Kidney tubule cell (primary cell): ENCODE results near the gene CAMK2D.
"Not testable (repeated sequence)": the region's sequence is repeated elsewhere in the genome, so short reads cannot be mapped to it uniquely, and the experiment has no call there.

ENCODE experiments used
- DNase-seq: peaks from one replicate; pipeline ENCODE4 v3.0.0-alpha.2; 2018; ENCODE audit warnings: low spot score

Gene CAMK2D

DNA sequence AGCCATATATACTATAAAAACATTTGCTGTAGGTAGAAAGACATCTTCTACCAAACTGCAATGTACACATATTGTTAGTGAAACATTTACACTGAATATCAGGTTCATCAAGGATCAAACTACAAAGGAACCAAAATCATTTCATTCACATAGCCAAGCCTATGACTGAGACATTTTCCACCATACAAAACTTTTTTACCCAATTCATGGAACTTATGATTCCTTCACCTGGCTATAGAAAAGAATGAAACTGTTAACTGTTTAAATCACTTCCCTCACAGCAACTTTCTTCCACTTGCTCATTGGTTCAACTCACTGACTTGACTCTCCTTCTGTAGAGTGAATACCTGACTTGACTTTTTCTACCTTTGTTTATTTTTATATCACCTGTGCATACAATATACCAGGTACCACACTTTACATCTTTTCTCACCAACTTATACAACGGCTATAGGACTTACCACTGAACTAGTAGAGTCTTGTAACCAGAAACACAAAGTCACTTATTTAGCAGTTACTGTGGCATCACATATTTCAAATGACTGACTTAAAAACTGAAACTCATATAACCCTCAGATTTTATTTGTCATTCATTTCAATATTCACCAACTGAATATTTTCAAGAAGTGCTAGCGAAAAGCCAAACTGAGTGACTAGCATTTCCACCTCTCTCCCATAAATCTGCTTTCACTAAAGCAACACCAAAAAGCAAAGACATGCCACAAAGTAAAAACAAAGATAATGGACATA is 30.9 kb downstream of the CAMK2D start:
- no peak for DNase-seq

DNA sequence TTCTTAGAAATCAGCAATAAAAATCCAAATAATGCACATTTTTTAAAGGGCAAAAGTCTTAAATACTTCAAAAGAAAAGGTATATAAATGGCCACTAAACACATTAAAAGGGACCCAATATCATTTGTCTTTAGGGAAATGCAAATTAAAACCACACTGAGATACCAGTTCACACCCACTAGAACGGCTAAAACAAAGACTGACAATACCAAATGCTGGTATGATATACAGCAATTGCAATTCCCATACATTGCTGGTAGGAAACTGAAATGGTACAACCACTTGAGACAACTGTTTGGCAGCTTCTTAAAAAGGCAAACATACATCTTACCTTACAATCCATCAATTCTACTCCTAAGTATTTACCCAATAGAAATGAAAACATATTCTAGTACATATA is 33.7 kb downstream of the CAMK2D start:
- DNase-seq: no peak

GRCh38 chr4:113725963-113726362 is 35.6 kb downstream of the CAMK2D start:
- no peak for DNase-seq

DNA sequence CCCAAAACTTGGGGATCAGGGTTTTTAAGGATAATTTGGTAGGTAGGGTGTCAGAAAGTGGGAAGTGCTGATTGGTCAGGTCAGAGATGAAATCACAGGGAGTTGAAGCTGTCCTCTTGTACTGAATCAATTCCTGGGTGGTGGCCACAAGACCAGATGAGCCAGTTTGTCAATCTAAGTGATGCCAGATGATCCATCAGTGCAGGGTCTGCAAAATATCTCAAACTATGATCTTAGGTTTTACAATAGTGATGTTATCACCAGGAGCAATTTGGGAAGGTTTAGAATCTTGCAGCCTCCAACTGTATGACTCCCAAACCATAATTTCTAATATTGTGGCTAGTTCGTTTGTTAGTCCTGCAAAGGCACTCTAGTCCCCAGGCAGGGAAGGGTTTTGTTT is 43.3 kb downstream of the CAMK2D start:
- no peak for DNase-seq

DNA sequence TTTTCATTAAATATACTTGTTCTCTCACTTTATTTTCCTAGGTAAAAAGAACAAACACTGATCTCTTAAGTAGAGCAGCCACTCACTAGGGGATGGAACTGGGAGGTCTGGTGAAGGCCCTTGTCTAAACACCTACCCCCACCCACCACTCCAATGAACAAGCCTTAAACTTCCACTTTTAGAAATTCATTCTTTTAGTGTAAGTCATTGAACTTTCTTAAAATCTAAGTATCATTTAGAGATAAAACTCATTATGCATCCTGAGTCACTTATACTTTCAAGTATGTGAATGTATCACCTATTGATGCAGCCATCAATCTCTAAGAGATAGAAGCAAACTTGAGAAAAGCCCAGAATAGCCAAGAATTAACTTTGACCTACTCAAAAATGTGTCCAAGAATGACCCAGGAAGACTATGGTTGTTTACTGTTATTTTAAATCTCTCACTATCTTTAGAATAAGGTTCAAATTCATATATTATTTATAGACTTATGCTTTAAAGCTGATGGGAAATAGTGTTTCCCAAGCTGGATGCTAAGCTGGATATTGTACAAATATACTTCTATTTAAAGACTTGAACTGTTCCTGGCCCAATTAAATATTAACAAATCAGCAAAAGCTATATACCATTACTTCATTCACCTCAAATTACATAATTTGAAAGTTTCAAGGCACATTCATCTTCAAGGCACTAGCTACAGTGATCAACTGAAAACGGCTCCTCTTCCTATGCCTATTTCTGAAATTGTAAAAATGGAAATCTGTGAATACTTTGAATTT is 49.5 kb downstream of the CAMK2D start:
- no peak for DNase-seq

GRCh38 chr4:113708250-113708649 is 53.3 kb downstream of the CAMK2D start:
- DNase-seq: no peak

GRCh38 chr4:113707048-113707447 is 54.5 kb downstream of the CAMK2D start:
- no peak for DNase-seq

DNA sequence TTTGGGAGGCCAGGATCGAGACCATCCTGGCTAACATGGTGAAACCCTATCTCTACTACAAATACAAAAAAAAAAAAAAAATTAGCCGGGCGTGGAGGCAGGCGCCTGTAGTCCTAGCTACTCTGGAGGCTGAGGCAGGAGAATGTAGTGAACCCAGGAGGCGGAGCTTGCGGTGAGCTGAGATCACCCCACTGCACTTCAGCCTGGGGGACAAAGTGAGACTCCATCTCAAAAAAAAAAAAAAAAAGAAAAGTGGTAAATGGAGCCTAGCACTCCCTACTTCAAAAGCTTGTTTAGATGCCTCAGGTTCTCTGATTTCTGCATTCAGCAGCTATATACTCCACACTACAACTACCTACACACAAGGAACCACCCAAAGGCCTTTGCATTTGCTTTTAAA is 56.4 kb downstream of the CAMK2D start:
- not testable (repeated sequence) for DNase-seq

GRCh38 chr4:113702596-113702995 is 58.9 kb downstream of the CAMK2D start:
- peak; percentile 63 for DNase-seq

GRCh38 chr4:113701169-113701568 is 60.4 kb downstream of the CAMK2D start:
- DNase-seq: no peak

DNA sequence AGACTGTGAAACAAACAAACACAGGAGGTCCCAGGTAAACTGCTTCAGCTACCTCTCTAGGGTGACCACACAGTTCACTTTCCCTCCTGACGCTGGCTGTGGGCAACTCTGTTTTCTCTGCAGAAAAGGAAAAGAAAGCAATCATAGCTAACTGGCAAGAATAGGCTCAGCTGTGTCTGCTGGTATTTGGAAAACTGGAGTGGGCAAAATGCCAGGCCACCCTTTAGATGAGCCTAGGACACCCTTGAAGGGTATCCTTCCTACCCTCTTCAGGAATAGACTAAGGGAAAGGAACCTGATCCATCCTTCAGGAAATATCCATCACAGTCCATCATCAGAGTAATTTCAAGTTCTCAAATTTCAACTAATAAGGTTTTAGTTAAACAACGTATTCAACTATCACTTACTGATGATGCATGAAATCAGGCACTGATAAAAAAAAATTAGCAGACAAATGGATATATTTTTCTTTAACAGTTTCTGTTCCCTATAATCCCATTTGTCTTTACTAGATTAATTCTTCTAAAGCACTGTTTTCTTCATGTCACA is 60.9 kb downstream of the CAMK2D start:
- no peak for DNase-seq

DNA sequence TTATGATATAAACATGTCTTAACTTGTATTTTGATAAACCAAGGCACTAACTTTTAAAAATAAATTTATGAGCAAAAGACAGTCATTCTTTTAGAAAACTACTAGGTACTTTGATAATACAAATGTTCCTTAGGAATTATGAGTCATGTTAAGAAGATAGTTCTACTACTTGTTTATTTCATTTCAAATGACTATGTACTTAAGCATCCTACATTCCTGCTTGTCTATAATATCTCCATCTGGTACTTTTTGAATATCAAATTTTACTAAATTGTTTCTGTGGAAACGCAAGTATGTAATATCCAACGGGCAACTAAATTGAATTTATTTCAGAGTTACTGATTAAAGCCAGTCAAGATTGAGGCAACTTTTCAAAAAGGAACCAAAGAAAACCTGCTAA is 61.8 kb downstream of the CAMK2D start:
- no peak for DNase-seq

DNA sequence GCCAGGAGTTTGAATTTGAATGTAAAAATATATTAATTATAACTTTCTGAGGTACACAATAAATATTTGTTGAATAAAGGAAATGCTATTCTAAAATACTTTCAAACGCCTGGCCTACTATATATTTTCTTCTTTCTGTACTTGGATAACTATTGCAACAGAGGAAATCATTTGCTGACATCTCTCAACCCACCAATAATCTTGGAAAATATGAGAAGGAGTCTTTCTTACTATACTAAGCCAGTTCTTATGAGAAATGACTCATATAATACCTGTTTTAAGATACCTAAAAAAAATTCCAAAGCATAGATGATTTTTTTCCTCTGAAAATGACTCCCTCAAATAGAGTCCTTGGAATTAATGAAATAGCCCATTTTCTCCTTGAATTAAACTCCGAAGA is 64.1 kb downstream of the CAMK2D start:
- no peak for DNase-seq

DNA sequence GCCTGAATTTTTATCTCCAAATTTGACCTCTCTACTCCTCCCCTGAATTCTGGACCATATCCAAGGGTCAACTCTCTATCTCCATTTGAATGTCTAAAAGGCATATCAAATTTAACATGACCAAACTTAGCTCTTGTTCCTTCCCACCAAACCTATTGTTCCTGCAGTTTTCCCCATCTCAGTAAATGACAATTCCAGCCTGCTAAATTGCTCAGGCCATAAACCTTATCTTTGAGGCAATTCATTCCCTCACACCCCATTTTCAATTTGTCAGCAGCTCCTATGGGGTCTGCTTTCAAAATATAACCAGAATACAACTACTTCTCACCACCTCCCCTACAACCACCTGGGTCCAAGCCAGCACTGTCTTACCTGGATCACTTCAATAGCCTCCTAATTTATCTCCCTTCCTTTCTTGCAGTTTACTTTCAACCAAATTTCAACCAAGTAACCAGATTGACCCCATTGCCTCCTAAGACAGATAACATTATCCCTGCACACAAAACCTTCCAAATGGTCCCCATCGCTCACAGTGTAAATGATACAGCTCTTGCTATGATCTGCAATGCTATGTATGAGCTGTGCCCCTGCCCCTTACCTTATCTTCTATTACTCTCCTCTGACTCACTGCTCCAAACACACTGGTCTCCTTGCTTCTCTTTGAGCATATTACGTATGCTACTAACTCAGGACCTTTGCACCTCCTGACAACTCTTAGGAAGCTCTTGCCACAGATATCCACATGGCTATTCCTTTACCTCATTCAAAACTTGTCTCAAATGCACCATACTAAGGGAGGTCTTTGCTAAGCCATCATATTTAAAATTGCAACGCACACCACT is 66.0 kb downstream of the CAMK2D start:
- no peak for DNase-seq

DNA sequence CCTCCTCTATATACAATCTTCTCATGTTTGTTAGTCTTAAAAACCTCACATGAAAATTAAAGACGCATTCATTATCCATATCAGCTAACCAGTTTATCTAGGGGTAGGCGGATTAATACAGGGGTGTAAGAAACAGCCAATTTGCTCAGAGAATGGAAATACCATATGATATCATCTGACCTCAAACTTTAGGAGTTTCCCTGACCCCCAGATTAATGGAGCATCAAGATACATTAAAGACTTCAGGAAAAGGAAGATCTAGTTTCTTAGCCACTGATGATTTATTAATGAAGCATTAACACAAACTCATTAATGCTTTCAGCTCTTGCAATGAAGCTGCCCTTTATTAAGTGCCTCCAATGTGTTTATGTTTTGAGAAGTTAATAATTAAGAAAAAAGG is 67.5 kb downstream of the CAMK2D start:
- no peak for DNase-seq

- no peak for DNase-seq
These were observed 68.6 kb downstream of the CAMK2D start for GRCh38 chr4:113692809-113693411.

DNA sequence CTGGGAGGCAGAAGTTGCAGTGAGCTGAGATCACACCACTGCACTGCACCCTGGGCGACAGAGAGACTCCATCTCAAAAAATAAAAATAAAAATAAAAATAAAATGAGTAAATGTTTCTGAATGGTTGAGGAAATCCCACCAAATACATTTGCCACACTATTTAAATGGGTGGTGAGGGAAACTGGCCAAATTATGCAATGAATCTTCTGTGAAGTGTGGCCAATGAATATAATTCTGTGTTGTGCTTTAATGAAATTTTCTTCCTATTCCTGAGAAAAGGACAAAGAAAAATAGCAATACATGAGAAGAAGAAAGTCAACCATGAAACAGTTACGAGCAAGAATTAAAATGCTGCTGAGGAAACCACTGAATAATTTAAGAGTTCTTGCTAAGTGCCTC is 69.9 kb downstream of the CAMK2D start:
- DNase-seq: no peak

DNA sequence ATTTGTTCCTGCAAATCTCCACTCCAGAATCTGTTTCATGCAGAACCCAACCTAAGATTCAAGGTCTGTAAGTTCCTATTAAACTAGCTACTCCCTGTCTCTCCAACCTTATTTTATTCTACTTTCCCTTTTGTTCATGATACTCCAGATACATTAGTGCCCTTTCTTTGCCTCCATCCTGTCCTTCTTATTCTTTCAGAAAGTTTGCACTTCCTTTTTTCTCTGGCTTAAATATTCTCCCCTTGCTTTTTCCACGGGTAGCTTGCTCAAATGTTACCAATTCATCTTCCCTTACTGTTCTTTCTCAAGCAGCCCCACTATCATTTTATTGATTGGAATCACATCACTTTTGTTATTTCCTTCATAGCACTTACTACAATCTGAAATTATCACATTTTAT is 72.1 kb downstream of the CAMK2D start:
- DNase-seq: no peak

GRCh38 chr4:113687067-113687718 is 74.3 kb downstream of the CAMK2D start:
- DNase-seq: peak; percentile 20

GRCh38 chr4:113685157-113685556 is 76.4 kb downstream of the CAMK2D start:
- DNase-seq: not testable (repeated sequence)

DNA sequence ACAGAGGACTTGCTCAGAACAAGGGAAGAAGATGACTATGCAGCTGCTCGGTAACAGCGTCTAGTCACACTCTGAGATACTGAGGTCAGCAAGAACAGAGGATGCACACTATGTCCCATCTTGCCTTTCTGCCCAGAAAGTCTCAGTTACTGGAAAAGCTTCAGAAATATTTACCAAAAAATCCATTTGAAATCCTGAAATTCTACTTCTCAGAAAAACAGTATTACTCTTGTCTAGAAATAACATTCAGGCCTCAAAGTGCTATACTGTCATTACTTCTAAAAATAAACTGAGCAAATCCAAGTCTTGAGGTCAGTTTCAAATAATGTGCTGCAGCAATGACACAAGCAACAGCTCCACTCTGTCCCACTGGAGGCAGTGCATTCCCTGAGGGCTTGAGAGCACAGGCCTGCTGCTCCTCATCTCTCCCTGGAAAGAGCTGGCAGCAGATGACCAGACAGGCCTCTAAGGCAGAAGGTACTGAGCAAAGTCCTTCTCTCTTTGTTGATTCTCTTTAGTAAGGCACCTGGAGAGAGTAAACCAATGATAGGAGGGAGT is 76.9 kb downstream of the CAMK2D start:
- peak; percentile 33 for DNase-seq
